ENCODE data around the gene CCDC33.

The CCDC33 gene

DNA sequence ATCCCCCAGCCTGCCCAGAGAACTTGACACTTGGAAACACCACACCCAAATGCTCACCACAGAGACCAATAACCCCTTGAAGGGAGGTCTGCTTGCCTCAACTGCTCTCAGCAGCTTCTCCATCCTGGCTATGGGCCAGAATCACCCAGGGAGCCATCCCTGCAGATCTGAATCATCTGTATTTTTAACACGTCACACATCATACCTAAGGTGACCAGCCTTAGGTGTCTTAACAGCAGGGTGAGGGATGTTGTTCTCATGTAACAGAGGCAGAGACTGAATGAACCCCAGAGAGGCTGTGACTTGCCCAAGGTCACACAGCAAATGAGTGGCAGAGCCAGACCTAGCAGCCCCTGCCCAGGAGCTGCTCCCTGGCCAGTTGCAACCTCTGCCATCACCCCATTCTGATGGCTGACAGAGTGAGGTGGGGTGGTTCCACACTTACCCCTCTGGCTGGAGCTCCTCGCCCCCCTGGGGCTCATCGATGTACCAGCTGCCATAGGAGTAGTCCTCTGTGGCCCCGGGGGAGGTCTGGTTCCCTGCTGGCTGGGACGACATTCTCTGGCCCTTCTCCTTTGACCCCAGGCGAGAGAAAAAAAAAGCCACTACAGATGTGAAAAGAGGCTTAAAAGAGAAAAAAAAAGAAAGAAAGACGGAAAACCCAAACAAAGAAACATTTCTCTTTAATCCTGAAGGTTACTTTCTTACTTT lies 34.3 kb upstream of the CCDC33 start:
- no peak for TF ChIP-seq JUND (IDR thresholded peaks at IDR 0.05; ENCODE audit: low read depth)
- in situ Hi-C loops (cut with HindIII; ENCODE audit: low pct_unique_long_range_greater_than_20kb, low sequenced_read_pairs) = no loop called here
- no peak for DNase-seq (ENCODE audit: low read depth in 1 of 2, low spot score in 1 of 2)

DNA sequence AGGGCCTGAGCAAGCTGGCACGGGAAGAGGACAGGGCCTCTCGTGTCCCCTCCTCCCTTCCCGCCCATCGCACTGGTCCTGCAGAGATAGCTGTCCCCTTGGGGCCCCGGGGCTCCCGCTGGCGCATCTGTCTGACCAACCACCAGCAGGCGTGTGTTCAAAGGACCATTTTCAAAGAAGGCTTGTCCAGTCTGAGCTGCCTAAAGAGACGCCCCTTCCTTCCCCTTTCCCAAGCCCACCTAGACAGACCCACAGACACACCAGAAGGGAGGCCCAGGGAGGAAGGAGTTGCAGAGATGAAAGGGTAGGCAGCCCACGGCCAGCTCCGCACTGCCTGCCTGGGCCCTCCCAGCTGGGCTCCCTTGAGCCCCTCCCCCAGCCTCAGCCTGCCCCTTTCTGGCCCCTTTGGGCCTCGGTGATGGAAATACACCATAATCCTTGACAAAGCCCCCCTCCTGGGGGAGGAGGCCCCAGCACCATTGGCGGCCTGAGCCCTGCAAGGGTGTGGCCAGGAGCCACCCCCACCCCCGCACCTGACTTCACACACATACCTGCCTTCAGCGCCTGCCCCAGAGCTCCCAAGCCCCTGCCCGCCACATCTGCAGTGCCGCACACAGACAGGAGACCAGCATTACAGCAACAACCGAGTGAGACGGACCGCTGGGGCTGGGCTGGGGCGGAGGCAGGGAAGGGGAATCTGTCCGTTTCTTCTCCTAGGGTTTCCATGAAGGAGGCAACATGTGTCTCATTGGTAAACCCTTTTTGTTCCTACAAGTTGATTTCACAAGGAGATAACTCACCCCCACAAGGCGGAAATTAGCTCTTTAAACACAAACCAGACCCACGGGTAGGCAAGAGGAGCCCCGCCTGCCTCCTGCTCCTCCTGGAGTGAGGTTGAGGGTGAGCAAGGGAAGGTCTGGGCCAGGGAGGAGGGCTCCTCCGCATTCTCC lies 33.4 kb upstream of the CCDC33 start, which contains the start of gene STRA6:
Gene STRA6, minus strand, starts transcription at position 336 of the 950 bp plus-strand sequence. CDS start 520 bp downstream, outside the sequence.
- DNase-seq (ENCODE audit: low read depth in 1 of 2, low spot score in 1 of 2) = peak; percentile 42 to 51
- in situ Hi-C loops (cut with HindIII; ENCODE audit: low pct_unique_long_range_greater_than_20kb, low sequenced_read_pairs) = no loop called here
- no peak for TF ChIP-seq JUND (IDR thresholded peaks at IDR 0.05; ENCODE audit: low read depth)

DNA sequence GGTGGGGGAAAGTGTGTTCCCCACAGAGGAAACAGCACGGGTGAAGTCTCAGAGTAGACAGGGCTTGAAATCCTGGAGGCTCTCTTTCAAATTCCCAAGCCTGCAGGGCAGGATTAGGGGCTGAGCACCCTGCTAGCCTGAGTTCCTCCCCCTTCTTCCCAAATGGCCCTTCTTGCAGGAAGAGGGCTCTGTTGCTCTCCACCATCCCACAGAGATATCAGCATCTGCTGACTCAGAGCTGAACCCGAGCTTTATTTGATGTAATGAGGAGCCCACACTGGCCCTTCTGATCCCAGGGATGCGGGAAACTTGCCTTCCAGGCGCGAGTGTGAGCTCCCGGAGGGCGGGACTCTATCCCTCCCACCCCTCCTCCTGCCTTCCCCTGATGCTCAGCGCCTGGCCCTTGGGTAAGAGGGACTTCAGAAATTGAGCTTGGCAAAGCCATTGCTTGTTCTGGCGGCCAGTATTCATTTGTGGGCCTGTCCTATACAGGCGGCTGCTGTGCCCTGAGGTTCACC lies 32.2 kb upstream of the CCDC33 start:
- no peak for DNase-seq (ENCODE audit: low read depth in 1 of 2, low spot score in 1 of 2)
- TF ChIP-seq JUND (IDR thresholded peaks at IDR 0.05; ENCODE audit: low read depth) = no peak
- in situ Hi-C loops (cut with HindIII; ENCODE audit: low pct_unique_long_range_greater_than_20kb, low sequenced_read_pairs) = no loop called here

DNA sequence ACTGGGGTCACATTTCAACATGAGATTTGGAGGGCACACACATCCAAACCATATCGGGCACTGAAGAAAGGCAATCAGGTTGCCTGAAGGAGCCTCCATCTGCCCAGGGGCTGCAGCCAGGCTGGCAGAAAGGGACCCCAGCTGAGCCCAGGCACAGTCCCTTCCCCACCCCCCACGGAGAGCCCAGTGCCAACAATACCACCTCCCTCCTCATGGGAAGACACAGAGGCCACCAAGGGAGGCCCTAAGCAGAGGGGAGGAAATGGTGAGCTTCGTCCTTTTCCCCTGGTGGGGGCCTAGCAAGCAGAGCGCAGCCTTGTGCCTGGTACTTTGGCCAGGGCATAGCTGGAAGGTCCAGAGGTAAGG lies 30.6 kb upstream of the CCDC33 start:
- in situ Hi-C loops (cut with HindIII; ENCODE audit: low pct_unique_long_range_greater_than_20kb, low sequenced_read_pairs) = no loop called here
- DNase-seq (ENCODE audit: low read depth in 1 of 2, low spot score in 1 of 2) = no peak

DNA sequence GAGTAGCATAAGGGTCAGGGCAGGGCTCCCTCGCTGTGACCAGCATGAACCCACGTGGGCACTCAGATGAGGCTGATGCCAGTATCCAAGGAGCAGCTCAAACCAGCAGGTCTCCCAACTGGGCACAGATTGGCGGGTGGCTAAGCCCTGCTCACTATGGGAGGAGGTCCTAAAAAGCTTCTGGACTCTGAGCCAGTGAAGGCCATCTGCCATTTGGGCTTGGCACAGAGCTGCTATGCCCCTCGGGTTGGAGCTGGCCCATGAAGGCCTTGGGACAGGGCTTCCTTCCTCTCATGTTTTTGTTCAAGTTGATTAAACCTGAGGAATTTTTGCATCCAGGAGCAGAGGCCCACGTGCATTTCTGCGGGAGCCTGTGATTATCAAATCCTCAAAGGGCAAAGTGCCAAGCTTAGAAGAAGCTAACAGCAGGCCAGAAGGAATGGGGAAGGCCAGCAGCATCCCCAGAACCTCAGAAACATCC lies 29.3 kb upstream of the CCDC33 start:
- no peak for TF ChIP-seq JUND (IDR thresholded peaks at IDR 0.05; ENCODE audit: low read depth)
- in situ Hi-C loops (cut with HindIII; ENCODE audit: low pct_unique_long_range_greater_than_20kb, low sequenced_read_pairs) = no loop called here
- no peak for DNase-seq (ENCODE audit: low read depth in 1 of 2, low spot score in 1 of 2)

More for the DNA sequence above, 30.6 kb upstream of the CCDC33 start:
- TF ChIP-seq JUND (IDR thresholded peaks at IDR 0.05; ENCODE audit: low read depth) = no peak

DNA sequence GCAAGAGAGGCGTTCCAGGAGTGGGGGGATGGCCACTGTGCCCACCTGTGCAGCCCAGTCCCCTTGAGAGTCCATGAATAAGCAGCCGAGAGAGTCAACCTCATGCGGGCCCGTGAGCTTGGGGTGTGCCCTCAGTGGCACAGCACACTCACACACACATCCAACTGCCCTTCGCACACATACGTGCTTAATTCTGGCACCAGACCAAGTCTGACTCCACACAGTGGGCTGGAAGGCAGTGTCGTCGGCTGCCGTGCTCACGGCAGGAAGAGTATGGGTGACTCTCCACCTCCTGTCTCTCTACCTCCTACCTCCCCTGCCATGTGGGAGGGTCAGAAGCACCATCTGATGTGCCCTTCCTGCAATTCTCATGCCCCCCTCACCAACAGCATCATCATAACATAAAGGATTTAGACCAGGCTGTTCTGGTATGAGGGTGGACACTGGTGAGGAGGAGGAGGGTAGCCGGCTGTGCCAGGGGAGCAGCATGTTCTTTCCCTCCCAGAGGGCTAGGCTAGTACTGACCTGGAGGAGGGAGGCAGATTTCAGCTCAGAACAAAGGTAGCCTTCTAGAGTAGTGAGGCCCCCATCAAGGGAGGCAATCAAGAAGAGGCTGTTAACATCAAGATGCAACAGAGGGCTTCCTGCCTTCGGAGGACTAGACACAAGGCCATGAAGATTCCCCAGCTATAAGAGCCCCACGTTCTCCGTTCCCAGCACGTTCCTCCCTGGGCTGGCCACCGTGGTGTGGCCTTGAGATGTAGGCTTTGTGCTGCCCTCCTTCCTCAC lies 28.3 kb upstream of the CCDC33 start:
- in situ Hi-C loops (cut with HindIII; ENCODE audit: low pct_unique_long_range_greater_than_20kb, low sequenced_read_pairs) = no loop called here
- no peak for TF ChIP-seq JUND (IDR thresholded peaks at IDR 0.05; ENCODE audit: low read depth)
- no peak for DNase-seq (ENCODE audit: low read depth in 1 of 2, low spot score in 1 of 2)

DNA sequence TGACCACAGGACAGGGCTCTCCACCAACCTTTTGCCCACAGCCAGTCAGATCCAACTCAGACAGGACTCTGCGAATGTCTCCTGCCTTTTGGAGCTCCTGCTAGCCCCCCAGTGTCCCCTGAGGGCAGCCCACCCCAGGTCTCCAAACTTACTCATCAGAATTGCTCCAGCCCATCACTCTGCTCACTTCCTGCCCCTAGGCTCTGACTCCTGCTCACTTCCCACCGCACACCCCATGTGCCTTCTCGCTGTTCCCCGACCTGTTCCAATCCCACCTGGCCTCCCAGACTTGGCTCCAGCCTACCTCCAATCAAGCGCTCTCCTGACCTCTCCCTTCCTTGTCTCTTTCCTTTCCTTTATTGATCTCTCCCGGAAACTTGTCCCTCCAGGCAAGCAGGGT lies 27.6 kb upstream of the CCDC33 start:
- in situ Hi-C loops (cut with HindIII; ENCODE audit: low pct_unique_long_range_greater_than_20kb, low sequenced_read_pairs) = no loop called here
- no peak for DNase-seq (ENCODE audit: low read depth in 1 of 2, low spot score in 1 of 2)
- no peak for TF ChIP-seq JUND (IDR thresholded peaks at IDR 0.05; ENCODE audit: low read depth)

- in situ Hi-C loops (cut with HindIII; ENCODE audit: low pct_unique_long_range_greater_than_20kb, low sequenced_read_pairs) = no loop called here
- DNase-seq (ENCODE audit: low read depth in 1 of 2, low spot score in 1 of 2) = no peak
- no peak for TF ChIP-seq JUND (IDR thresholded peaks at IDR 0.05; ENCODE audit: low read depth)
These were observed 27.1 kb upstream of the CCDC33 start for GRCh38 chr15:74208901-74209559.

GRCh38 chr15:74209560-74209958 lies 26.6 kb upstream of the CCDC33 start:
- in situ Hi-C loops (cut with HindIII; ENCODE audit: low pct_unique_long_range_greater_than_20kb, low sequenced_read_pairs) = no loop called here
- TF ChIP-seq JUND (IDR thresholded peaks at IDR 0.05; ENCODE audit: low read depth) = no peak
- DNase-seq (ENCODE audit: low read depth in 1 of 2, low spot score in 1 of 2) = no peak

DNA sequence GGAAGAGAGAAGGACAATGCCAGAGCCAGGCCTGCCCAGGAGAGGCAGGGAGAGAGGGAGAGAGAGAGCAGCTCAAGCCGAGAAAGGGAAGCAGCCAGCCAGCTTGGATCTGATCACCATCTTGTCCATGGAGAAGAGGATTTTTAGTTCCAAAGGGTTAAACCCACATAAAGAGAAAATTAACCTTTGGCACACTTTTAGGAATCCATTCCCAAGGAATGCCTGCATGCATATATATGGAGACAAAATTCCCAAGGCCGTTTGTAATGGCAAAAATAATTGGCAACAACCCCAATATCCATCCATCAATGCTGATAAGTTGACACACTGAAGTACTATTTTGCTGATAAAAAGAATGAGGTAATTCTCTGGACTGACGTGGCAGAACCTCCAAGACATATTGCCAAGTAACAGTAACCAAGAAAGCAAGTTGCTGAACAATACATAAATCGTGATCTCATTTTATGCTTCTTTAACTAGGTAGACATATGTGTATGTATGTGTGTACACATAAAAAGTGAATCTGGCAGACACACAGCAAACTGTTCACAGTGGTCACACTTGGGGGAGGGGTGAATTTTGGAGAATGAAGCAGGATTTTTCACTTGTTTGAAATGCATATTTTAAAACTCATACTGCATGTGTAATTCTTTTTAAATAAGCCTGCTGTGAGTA lies 26.0 kb upstream of the CCDC33 start:
- in situ Hi-C loops (cut with HindIII; ENCODE audit: low pct_unique_long_range_greater_than_20kb, low sequenced_read_pairs) = no loop called here
- TF ChIP-seq JUND (IDR thresholded peaks at IDR 0.05; ENCODE audit: low read depth) = no peak
- DNase-seq (ENCODE audit: low read depth in 1 of 2, low spot score in 1 of 2) = no peak

GRCh38 chr15:74210729-74211128 lies 25.4 kb upstream of the CCDC33 start:
- no peak for TF ChIP-seq JUND (IDR thresholded peaks at IDR 0.05; ENCODE audit: low read depth)
- in situ Hi-C loops (cut with HindIII; ENCODE audit: low pct_unique_long_range_greater_than_20kb, low sequenced_read_pairs) = no loop called here
- DNase-seq (ENCODE audit: low read depth in 1 of 2, low spot score in 1 of 2) = no peak

Data from T47D (cell line).